Ovary (tissue), 9 donors: ENCODE measurements around the gene SLC19A1. TPM values are rescaled to one million over a fixed set of nuclear protein-coding genes. Genes with fewer than 3 reads are reported as not detected.

ENCODE experiments used
- DNase-seq, 5 donors: peaks; one replicate each; pipeline ENCODE4 v3.0.0-alpha.2; 2019 to 2020
- H3K27ac ChIP-seq, 2 donors: fragments of 200-600 bp; one replicate each; pipeline versions ENCODE4 v1.5.1 to v1.8.0; 2019 to 2022
- H3K27me3 ChIP-seq: fragments of 200-600 bp; one replicate; pipeline ENCODE4 v1.8.0; 2022
- H3K36me3 ChIP-seq: fragments of 200-600 bp; sonication (generic); one replicate; pipeline ENCODE4 v1.5.1; 2019
- H3K4me1 ChIP-seq: one replicate; pipeline ENCODE4 v1.8.1; 2013; ENCODE audit warnings: mild to moderate bottlenecking, moderate library complexity; ENCODE audit not compliant: insufficient read depth
- H3K4me3 ChIP-seq: fragments of 200-600 bp; sonication (generic); one replicate; pipeline ENCODE4 v1.5.1; 2017
- H3K9me3 ChIP-seq, 2 donors: fragments of 200-600 bp in 1 of 2; sonication (generic) in 1 of 2; one replicate each; pipeline versions ENCODE4 v1.5.1 to v1.8.1; 2013 to 2019; ENCODE audit warnings: mild to moderate bottlenecking in 1 of 2, moderate library complexity in 1 of 2
- CTCF ChIP-seq, 3 donors: fragments of 450-650 bp in 2 of 3; fragments of 200-600 bp in 1 of 3; IDR thresholded peaks; one replicate each; pipeline versions ENCODE4 v1.5.1 to v1.8.0; 2016 to 2022; ENCODE audit warnings: antibody characterized with exemption in 3 of 3, mild to moderate bottlenecking in 1 of 3
- EP300 ChIP-seq: sonication (generic); formaldehyde crosslinking; IDR thresholded peaks from one replicate; pipeline ENCODE4 v1.6.1; 2017; ENCODE audit warnings: antibody characterized with exemption
- POLR2A ChIP-seq: fragments of 450-650 bp; IDR thresholded peaks from one replicate; pipeline ENCODE4 v1.6.1; 2017; ENCODE audit warnings: antibody characterized with exemption, mild to moderate bottlenecking, moderate library complexity
- WGBS, 3 donors: extraction: QIAGEN DNeasy Blood & Tissue Kit in 1 of 3; methylation state at CpG; one replicate each; pipeline versions ENCODE4 v1.1.5 to v1.1.7; 2013 to 2017; 5-methylcytosine and 5-hydroxymethylcytosine counted together
- intact Hi-C, 4 donors: fragments of 100-400 bp; cut with DNase I; formaldehyde crosslinking; loops; one replicate each; pipeline versions ENCODE4 v1.11.0 to v1.15.1; 2022 to 2023
- polyA plus RNA-seq, 2 donors: library from polyadenylated mRNA; stranded (reverse); fragments of 200-250 nt in 1 of 2; fragments of 350-450 nt in 1 of 2; fragmentation: Illumina TruSeq in 1 of 2; extraction: RNeasy Lipid Tissue Mini Kit (QIAGEN cat#74804) in 1 of 2; gene quantifications; one replicate each; pipeline ENCODE4 v1.2.3, GENCODE V29; 2013 to 2014
- total RNA-seq, 7 donors: library from RNA; depleted of rRNA in 2 of 7; stranded (reverse); fragments of >200 nt in 2 of 7; fragmentation: NEBNext Ultra II Directional in 3 of 7; extraction: Animal tissue kit (Norgen Biotek cat#: 25700) in 3 of 7; gene quantifications; one replicate each; pipeline versions ENCODE4 v1.1.0 to v1.2.4, GENCODE V29; 2016 to 2023
- donor health status: DM: no; HTN: no; CAD: no; lungs with moderate emphysema.
- donor health status: DM: no; HTN: no; CAD: no.
- donor health status: Bipolar disorder and iron deficiency.
- donor health status: DM: yes; HTN: yes; CAD: no.
- donor health status: DM: no; HTN: no; CAD: no.
- donor health status: DM: yes; HTN: yes; CAD: no.

The SLC19A1 gene
- total and polyA plus RNA-seq, 9 donors: 0.88 to 18.2 (median 8.1) TPM

- intact Hi-C loops: no loop called here
- TF ChIP-seq CTCF (IDR thresholded peaks at IDR 0.05): no peak
- TF ChIP-seq EP300: no peak
- no peak for TF ChIP-seq POLR2A
- 75 to 93% (median 88%) methylated on average over 5 to 6 of the region's 6 CpGs for WGBS, 3 donors
- no peaks in the 10 kb centered on the region for H3K9me3 ChIP-seq
- H3K4me3 ChIP-seq: no peak overlapping the region
- no peak overlapping the region for H3K27ac ChIP-seq
- DNase-seq: peak in 4 of 5 donors; percentile 11 to 25 (median 18)
- no peaks in the 10 kb centered on the region for H3K36me3 ChIP-seq
- H3K4me1 ChIP-seq: peaks cover 3% of the 10 kb centered on the region
- no peaks in the 10 kb centered on the region for H3K27me3 ChIP-seq
Observed at GRCh38 chr21:45499970-45500577, 42.2 kb downstream of the SLC19A1 start.

- Histone ChIP-seq H3K36me3 (no peaks in the 10 kb centered on the region), H3K27me3 (no peaks in the 10 kb centered on the region), H3K4me3 (no peak overlapping the region), H3K27ac (no peak overlapping the region), H3K4me1 (peaks cover 3% of the 10 kb centered on the region), H3K9me3 (no peaks in the 10 kb centered on the region)
- peak; percentile 11 to 31 (median 15) for DNase-seq
- 81 to 84% (median 84%) methylated on average over 25 of the region's 25 CpGs for WGBS, 3 donors
- intact Hi-C loops: no loop called here
- TF ChIP-seq CTCF (IDR thresholded peaks at IDR 0.05) (no peak), EP300 (no peak), POLR2A (no peak)
Observed at GRCh38 chr21:45499201-45499750, 43.0 kb downstream of the SLC19A1 start.

GRCh38 chr21:45498646-45499000 lies 43.6 kb downstream of the SLC19A1 start:
- DNase-seq: peak in 3 of 5 donors; percentile 4 to 19 (median 6)
- Histone ChIP-seq H3K27ac (no peak overlapping the region), H3K36me3 (no peaks in the 10 kb centered on the region), H3K9me3 (no peaks in the 10 kb centered on the region), H3K4me1 (peaks cover 3% of the 10 kb centered on the region), H3K4me3 (no peak overlapping the region), H3K27me3 (no peaks in the 10 kb centered on the region)
- TF ChIP-seq EP300: no peak
- no peak for TF ChIP-seq CTCF (IDR thresholded peaks at IDR 0.05)
- no peak for TF ChIP-seq POLR2A
- intact Hi-C loops: no loop called here
- 86 to 91% (median 89%) methylated on average over 9 of the region's 9 CpGs for WGBS, 3 donors

DNA sequence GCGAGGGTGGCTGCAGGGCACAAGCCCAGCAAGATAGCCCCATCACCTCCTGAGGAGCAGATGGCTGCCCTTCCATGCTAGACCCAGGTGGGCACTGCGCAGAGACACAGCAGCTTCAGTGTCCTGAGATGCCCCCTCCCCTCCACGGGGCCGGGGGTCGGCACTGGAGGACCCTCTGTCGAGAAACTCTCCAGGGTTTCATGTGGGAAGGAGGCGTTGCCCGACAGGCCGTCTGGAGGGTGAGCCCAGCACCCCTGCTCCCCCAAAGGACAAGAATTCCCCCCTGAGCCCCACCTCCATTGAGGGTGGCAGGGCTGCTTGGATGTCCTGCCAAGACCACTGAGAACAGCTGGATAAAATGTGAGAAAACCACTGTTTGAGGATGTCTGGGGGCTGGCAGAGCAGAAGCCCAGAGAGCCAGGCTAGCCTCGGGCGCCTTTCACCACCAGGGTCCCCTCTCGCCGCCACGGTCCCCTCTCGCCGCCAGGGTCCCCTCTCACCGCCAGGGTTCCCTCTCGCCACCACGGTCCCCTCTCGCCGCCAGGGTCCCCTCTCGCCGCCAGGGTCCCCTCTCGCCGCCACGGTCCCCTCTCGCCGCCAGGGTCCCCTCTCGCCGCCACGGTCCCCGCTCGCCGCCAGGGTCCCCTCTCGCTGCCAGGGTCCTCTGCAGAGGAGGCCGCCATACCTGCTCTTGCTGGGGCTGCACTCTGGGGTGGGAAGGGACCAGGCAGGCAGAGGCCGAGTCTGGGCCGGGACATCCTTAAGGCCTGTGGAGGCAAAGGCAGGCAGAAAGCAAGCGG lies 44.2 kb downstream of the SLC19A1 start:
- DNase-seq: peak; percentile 4 to 36 (median 18)
- intact Hi-C loops: no loop called here
- no peak for TF ChIP-seq EP300
- no peak for TF ChIP-seq CTCF (IDR thresholded peaks at IDR 0.05)
- TF ChIP-seq POLR2A: no peak
- 94% methylated on average over 37 to 39 of the region's 39 CpGs for WGBS, 3 donors
- no peak overlapping the region for H3K27ac ChIP-seq
- no peak overlapping the region for H3K4me3 ChIP-seq
- no peaks in the 10 kb centered on the region for H3K27me3 ChIP-seq
- H3K4me1 ChIP-seq: peaks cover 3% of the 10 kb centered on the region
- H3K36me3 ChIP-seq: no peaks in the 10 kb centered on the region
- no peaks in the 10 kb centered on the region for H3K9me3 ChIP-seq
